HCT116 (cell line): ENCODE measurements around the gene TTLL6. TPM values are rescaled to one million over a fixed set of nuclear protein-coding genes. Genes with fewer than 3 reads are reported as not detected.

Experiments used
- ATAC-seq: fragments of 200-7000 bp; cut with Tn5 transposase; 2 replicates; pipeline ENCODE4 v1.9.1; 2020; ENCODE audit warnings: mild to moderate bottlenecking, moderate library complexity
- BruUV-seq: library from RNA; stranded (reverse); fragments of 400-500 nt; replicated peaks from 2 replicates; lab custom pipeline; 2021; lab: Mats Ljungman, UMichigan
- CTCF ChIA-PET: fragments of 300-600 bp; sonication (Branson Sonifier 250); formaldehyde crosslinking; loops from one replicate; lab custom pipeline; 2021; ENCODE audit warnings: antibody characterized with exemption; lab: Charles Lee
- POLR2A ChIA-PET: fragments of 300-600, 350-600 bp; sonication (Branson Sonifier 250); formaldehyde crosslinking; loops from one replicate; lab custom pipeline; 2021; ENCODE audit warnings: antibody characterized with exemption; lab: Charles Lee
- RAD21 ChIA-PET, 2 experiments: fragments of 300-600 bp; sonication (Branson Sonifier 250); formaldehyde crosslinking; loops; one replicate each; lab custom pipeline; 2023; ENCODE audit warnings: low total read pairs in 2 of 2; ENCODE audit not compliant: uncharacterized antibody in 2 of 2, unreplicated experiment in 2 of 2, low non-redundant PET in 1 of 2; lab: Charles Lee
- DNase-seq: peaks from one replicate; pipeline ENCODE4 v3.0.0-alpha.2; 2010; ENCODE audit warnings: low read depth, low spot score
- H2AFZ ChIP-seq: fragments of 200-600 bp; shearing (Covaris generic), sonication (generic); 2 replicates; pipeline ENCODE4 v1.6.1; 2017; ENCODE audit warnings: low read depth, mixed run types, mixed read lengths, antibody characterized with exemption, low read length; ENCODE audit not compliant: poor library complexity, severe bottlenecking
- H3K27ac ChIP-seq: 2 replicates; pipeline ENCODE4 v1.5.1; 2012; ENCODE audit warnings: low read depth, low read length
- H3K27me3 ChIP-seq: fragments of 200-600 bp; sonication (generic); 2 replicates; pipeline ENCODE4 v1.6.1; 2016; ENCODE audit warnings: mixed run types, low read length, mixed read lengths; ENCODE audit not compliant: insufficient read depth
- H3K36me3 ChIP-seq, 2 experiments: fragments of 200-500 bp in 1 of 2; fragments of 200-600 bp in 1 of 2; sonication (Bioruptor generic) in 1 of 2; sonication (generic) in 1 of 2; 2 replicates each; pipeline versions ENCODE4 v1.5.1 to v1.6.1; 2014 to 2016; ENCODE audit warnings: low read length in 2 of 2, inconsistent platforms in 1 of 2, mixed read lengths in 1 of 2, mixed run types in 1 of 2; ENCODE audit not compliant: insufficient read depth in 2 of 2, control insufficient read depth in 1 of 2
- H3K4me1 ChIP-seq, 2 experiments: fragments of 200-600 bp in 1 of 2; sonication (generic) in 1 of 2; 2 replicates each; pipeline versions ENCODE4 v1.5.1 to v1.6.1; 2012 to 2017; ENCODE audit warnings: low read length in 2 of 2, inconsistent platforms in 1 of 2, mild to moderate bottlenecking in 1 of 2, mixed read lengths in 1 of 2, mixed run types in 1 of 2, moderate library complexity in 1 of 2; ENCODE audit not compliant: insufficient read depth in 2 of 2, control insufficient read depth in 1 of 2
- H3K4me2 ChIP-seq: fragments of 200-600 bp; sonication (generic); 2 replicates; pipeline ENCODE4 v1.6.1; 2017; ENCODE audit warnings: mixed run types, low read length, mixed read lengths
- H3K4me3 ChIP-seq, 2 experiments: fragments of 200-600 bp in 1 of 2; sonication (generic) in 1 of 2; replicated peaks in 1 of 2; 2 replicates each; pipeline ENCODE4 v1.5.1; 2011 to 2016; ENCODE audit warnings: low read length in 2 of 2, control low read depth in 1 of 2, low read depth in 1 of 2, mild to moderate bottlenecking in 1 of 2, mixed read lengths in 1 of 2, mixed run types in 1 of 2
- H3K79me2 ChIP-seq: fragments of 200-600 bp; sonication (generic); 2 replicates; pipeline ENCODE4 v1.6.1; 2017; ENCODE audit warnings: mild to moderate bottlenecking, mixed run types, low read length, moderate library complexity, mixed read lengths; ENCODE audit not compliant: insufficient read depth
- H3K9ac ChIP-seq: fragments of 200-600 bp; sonication (generic); 2 replicates; pipeline ENCODE4 v1.6.1; 2016; ENCODE audit warnings: low read length, mixed read lengths
- H3K9me2 ChIP-seq: fragments of 200-600 bp; sonication (generic), shearing (Covaris generic); 2 replicates; pipeline ENCODE4 v1.6.1; 2017; ENCODE audit warnings: mixed run types, mild to moderate bottlenecking, moderate library complexity; ENCODE audit not compliant: insufficient read depth
- H3K9me3 ChIP-seq, 2 experiments: fragments of 200-500 bp in 1 of 2; fragments of 200-600 bp in 1 of 2; sonication (Bioruptor generic) in 1 of 2; sonication (generic) in 1 of 2; 2 replicates each; pipeline ENCODE4 v1.6.1; 2014 to 2017; ENCODE audit warnings: low read length in 2 of 2, mixed read lengths in 2 of 2, inconsistent platforms in 1 of 2, low read depth in 1 of 2, mild to moderate bottlenecking in 1 of 2, mixed run types in 1 of 2, moderate library complexity in 1 of 2; ENCODE audit not compliant: control insufficient read depth in 1 of 2, insufficient read depth in 1 of 2
- H4K20me1 ChIP-seq: fragments of 200-600 bp; sonication (generic), shearing (Covaris generic); 2 replicates; pipeline ENCODE4 v1.6.1; 2017; ENCODE audit warnings: mixed run types, mild to moderate bottlenecking, moderate library complexity; ENCODE audit not compliant: insufficient read depth
- CBX3 ChIP-seq: IDR thresholded peaks from 2 replicates; pipeline ENCODE4 v1.6.1; 2012; ENCODE audit warnings: low read depth
- EGR1 ChIP-seq: IDR thresholded peaks from 2 replicates; pipeline ENCODE4 v1.6.1; 2012; ENCODE audit warnings: low read depth
- ELF1 ChIP-seq: IDR thresholded peaks from 2 replicates; pipeline ENCODE4 v1.6.1; 2012; ENCODE audit warnings: low read depth, borderline replicate concordance
- EZH2 ChIP-seq: fragments of 200-600 bp; sonication (generic); IDR thresholded peaks from 2 replicates; pipeline ENCODE4 v1.6.1; 2017; ENCODE audit warnings: antibody characterized with exemption, mixed run types
- FOSL1 ChIP-seq: IDR thresholded peaks from 2 replicates; pipeline ENCODE4 v1.6.1; 2012; ENCODE audit warnings: low read depth
- POLR2AphosphoS5 ChIP-seq: IDR thresholded peaks from 2 replicates; pipeline ENCODE4 v1.6.1; 2011; ENCODE audit warnings: mild to moderate bottlenecking, low read depth, low read length, moderate library complexity
- SRF ChIP-seq: IDR thresholded peaks from 2 replicates; pipeline ENCODE4 v1.6.1; 2012; ENCODE audit warnings: low read depth
- intact Hi-C: fragments of 100-400 bp; cut with micrococcal nuclease; formaldehyde crosslinking; loops from 2 replicates; pipeline ENCODE4 v1.10.0; 2022
- total RNA-seq: library from RNA; stranded (reverse); gene quantifications from one replicate; pipeline ENCODE4 v1.2.1, GENCODE V29; 2021; ENCODE audit not compliant: unreplicated experiment
- TF ChIP-seq, protein P1 (sequence below): IDR thresholded peaks from 2 replicates; pipeline ENCODE4 v1.6.1; 2011; ENCODE audit warnings: mild to moderate bottlenecking, low read length, moderate library complexity; ENCODE audit not compliant: insufficient replicate concordance; ENCODE audit errors: extremely low read depth

TTLL6 gene
- total RNA-seq, 1 experiment from 2014 or later: 0.79 TPM

DNA sequence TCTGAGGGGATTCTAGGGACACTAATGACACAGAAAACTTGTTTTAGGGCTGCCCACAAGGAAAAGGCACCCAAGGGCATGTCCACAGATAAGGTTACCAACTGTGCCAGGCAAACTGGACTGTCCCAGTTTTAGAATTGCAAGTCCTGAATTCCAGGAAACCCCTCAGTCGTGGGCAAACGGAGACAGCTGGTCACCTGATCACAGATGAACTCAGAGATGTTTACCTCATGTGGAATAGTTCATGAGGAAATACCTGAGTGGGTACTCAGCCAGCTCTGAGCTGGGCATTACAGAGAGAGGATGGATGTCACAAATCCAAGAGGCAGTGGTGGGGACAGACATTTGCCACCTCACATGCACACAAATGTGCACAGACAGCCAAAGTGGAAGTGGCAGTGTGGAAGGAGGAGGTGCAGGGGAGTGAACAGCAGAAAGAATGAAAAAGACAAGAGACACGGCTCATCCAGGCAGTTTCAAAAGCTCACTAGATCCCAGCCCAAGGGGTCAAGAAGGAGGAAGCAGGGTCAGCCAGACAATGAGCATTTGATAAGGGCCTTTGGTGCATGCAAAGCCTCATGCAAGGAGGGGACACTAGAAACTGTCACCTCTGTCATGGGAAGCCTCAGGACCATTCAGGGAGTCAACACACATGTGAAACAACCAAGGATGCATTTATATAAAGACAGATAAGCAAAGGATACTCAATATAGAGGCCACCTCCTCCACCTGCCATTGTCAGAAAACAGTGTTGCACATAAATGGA is 24.8 kb downstream of the TTLL6 start:
- intact Hi-C loops: loop anchor here (5.0 to 10.0 kb wide), 3 partner anchors 575 to 767 kb away; no protein-coding TSS in a partner anchor
- no peaks in the 10 kb centered on the region for H3K9me3 ChIP-seq
- DNase-seq (no peak), ATAC-seq (no peak)
- H3K36me3 ChIP-seq: no peaks in the 10 kb centered on the region
- no peaks in the 10 kb centered on the region for H3K9me2 ChIP-seq
- no peak overlapping the region for H3K9ac ChIP-seq
- no peaks in the 10 kb centered on the region for H3K79me2 ChIP-seq
- CTCF ChIA-PET: interaction anchor here (1.5 to 5.6 kb wide), 6 partner anchors 12 to 114 kb away, joined by 4 to 97 read pairs (median 12); partner anchors contain the start of genes HOXB13 and PRAC2
- POLR2A ChIA-PET: interaction anchor here (2.2 kb wide), 1 partner anchor 64 kb away, joined by 7 read pairs; the partner anchor contains the start of gene HOXB13
- BruUV-seq: no TSS peak
- TF ChIP-seq EZH2 (no peak), EGR1 (no peak), ELF1 (no peak), FOSL1 (no peak), CBX3 (no peak), POLR2AphosphoS5 (no peak), SRF (no peak)
- TF ChIP-seq, protein P1, sequence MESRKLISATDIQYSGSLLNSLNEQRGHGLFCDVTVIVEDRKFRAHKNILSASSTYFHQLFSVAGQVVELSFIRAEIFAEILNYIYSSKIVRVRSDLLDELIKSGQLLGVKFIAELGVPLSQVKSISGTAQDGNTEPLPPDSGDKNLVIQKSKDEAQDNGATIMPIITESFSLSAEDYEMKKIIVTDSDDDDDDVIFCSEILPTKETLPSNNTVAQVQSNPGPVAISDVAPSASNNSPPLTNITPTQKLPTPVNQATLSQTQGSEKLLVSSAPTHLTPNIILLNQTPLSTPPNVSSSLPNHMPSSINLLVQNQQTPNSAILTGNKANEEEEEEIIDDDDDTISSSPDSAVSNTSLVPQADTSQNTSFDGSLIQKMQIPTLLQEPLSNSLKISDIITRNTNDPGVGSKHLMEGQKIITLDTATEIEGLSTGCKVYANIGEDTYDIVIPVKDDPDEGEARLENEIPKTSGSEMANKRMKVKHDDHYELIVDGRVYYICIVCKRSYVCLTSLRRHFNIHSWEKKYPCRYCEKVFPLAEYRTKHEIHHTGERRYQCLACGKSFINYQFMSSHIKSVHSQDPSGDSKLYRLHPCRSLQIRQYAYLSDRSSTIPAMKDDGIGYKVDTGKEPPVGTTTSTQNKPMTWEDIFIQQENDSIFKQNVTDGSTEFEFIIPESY: no peak
- TF ChIP-seq, all 23 proteins: peak for 0
- no peak overlapping the region for H3K4me2 ChIP-seq
- no peak overlapping the region for H2AFZ ChIP-seq
- no peak overlapping the region for H3K27ac ChIP-seq
- H3K4me1 ChIP-seq: peaks cover 16 to 38% of the 10 kb centered on the region in 2 experiments
- H3K4me3 ChIP-seq: no peak overlapping the region
- RAD21 ChIA-PET: interaction anchor here in 1 of 2 experiments (2.1 kb wide), 1 partner anchor 113 kb away, joined by 16 read pairs; no protein-coding TSS in a partner anchor
- H3K27me3 ChIP-seq: no peaks in the 10 kb centered on the region
- no peaks in the 10 kb centered on the region for H4K20me1 ChIP-seq
